DOHH2 (cell line): ENCODE data around the gene LRRC27.

Experiments used
- H3F3A ChIP-seq: fragments of 200-600 bp; sonication (generic), shearing (Covaris generic); 2 replicates; pipeline ENCODE4 v1.6.0; 2016; ENCODE audit warnings: antibody characterized with exemption, mild to moderate bottlenecking; ENCODE audit not compliant: control insufficient read depth, insufficient read depth
- H3K27ac ChIP-seq: fragments of 200-600 bp; sonication (generic); 2 replicates; pipeline ENCODE4 v1.5.1; 2014; ENCODE audit warnings: low read depth, mild to moderate bottlenecking, low read length, moderate library complexity
- H3K27me3 ChIP-seq: fragments of 200-600 bp; sonication (generic); 2 replicates; pipeline ENCODE4 v1.6.1; 2014; ENCODE audit warnings: mild to moderate bottlenecking, low read length, mixed read lengths; ENCODE audit not compliant: control insufficient read depth
- H3K36me3 ChIP-seq: fragments of 200-600 bp; sonication (generic); 2 replicates; pipeline ENCODE4 v1.6.1; 2014; ENCODE audit warnings: mild to moderate bottlenecking, low read length, moderate library complexity, mixed read lengths; ENCODE audit not compliant: control insufficient read depth
- H3K4me1 ChIP-seq: fragments of 200-600 bp; sonication (generic); 2 replicates; pipeline ENCODE4 v1.6.1; 2014; ENCODE audit warnings: mild to moderate bottlenecking, low read length, mixed read lengths; ENCODE audit not compliant: control insufficient read depth
- H3K4me2 ChIP-seq: fragments of 200-600 bp; sonication (generic); 2 replicates; pipeline ENCODE4 v1.6.0; 2014; ENCODE audit warnings: mild to moderate bottlenecking, low read length, moderate library complexity
- H3K4me3 ChIP-seq: fragments of 200-600 bp; sonication (generic); 2 replicates; pipeline ENCODE4 v1.5.1; 2014; ENCODE audit warnings: mild to moderate bottlenecking, low read length, mixed read lengths
- H3K79me2 ChIP-seq: fragments of 200-600 bp; sonication (generic); 2 replicates; pipeline ENCODE4 v1.6.1; 2014; ENCODE audit warnings: mild to moderate bottlenecking, low read length, mixed read lengths; ENCODE audit not compliant: control insufficient read depth
- H3K9me2 ChIP-seq: fragments of 200-600 bp; sonication (generic); replicated peaks from 2 replicates; pipeline ENCODE4 v1.6.1; 2014; ENCODE audit warnings: mild to moderate bottlenecking, low read length, mixed read lengths; ENCODE audit not compliant: control insufficient read depth
- H3K9me3 ChIP-seq: fragments of 200-600 bp; sonication (generic); 2 replicates; pipeline ENCODE4 v1.6.1; 2014; ENCODE audit warnings: antibody characterized with exemption, low read length, mixed read lengths; ENCODE audit not compliant: control insufficient read depth, insufficient read depth
- H4K20me1 ChIP-seq: fragments of 200-600 bp; sonication (generic); 2 replicates; pipeline ENCODE4 v1.6.0; 2014; ENCODE audit warnings: low read depth, mild to moderate bottlenecking, antibody characterized with exemption, low read length, moderate library complexity; ENCODE audit not compliant: control insufficient read depth, insufficient read depth
- CTCF ChIP-seq: fragments of 200-600 bp; sonication (generic); IDR thresholded peaks from one replicate; pipeline ENCODE4 v1.5.1; 2014; ENCODE audit warnings: antibody characterized with exemption, mild to moderate bottlenecking, low read depth, low read length; ENCODE audit not compliant: poor library complexity, severe bottlenecking
- EZH2phosphoT487 ChIP-seq: fragments of 200-600 bp; sonication (generic); IDR thresholded peaks from 2 replicates; pipeline ENCODE4 v1.6.1; 2017; ENCODE audit warnings: borderline replicate concordance, mild to moderate bottlenecking, antibody characterized with exemption, low read length, moderate library complexity, mixed read lengths

The LRRC27 gene

GRCh38 chr10:132350391-132350790 lies 18.4 kb downstream of the LRRC27 start:
- Histone ChIP-seq H3K27ac (no peak overlapping the region), H3K9me3 (no peaks in the 10 kb centered on the region), H3F3A (no peaks in the 10 kb centered on the region), H3K4me2 (no peak overlapping the region), H3K36me3 (no peaks in the 10 kb centered on the region), H3K4me3 (no peak overlapping the region), H3K27me3 (no peaks in the 10 kb centered on the region), H3K79me2 (no peaks in the 10 kb centered on the region), H4K20me1 (no peaks in the 10 kb centered on the region), H3K9me2 (no peaks in the 10 kb centered on the region), H3K4me1 (no peaks in the 10 kb centered on the region)
- TF ChIP-seq EZH2phosphoT487 (no peak), CTCF (no peak)

DNA sequence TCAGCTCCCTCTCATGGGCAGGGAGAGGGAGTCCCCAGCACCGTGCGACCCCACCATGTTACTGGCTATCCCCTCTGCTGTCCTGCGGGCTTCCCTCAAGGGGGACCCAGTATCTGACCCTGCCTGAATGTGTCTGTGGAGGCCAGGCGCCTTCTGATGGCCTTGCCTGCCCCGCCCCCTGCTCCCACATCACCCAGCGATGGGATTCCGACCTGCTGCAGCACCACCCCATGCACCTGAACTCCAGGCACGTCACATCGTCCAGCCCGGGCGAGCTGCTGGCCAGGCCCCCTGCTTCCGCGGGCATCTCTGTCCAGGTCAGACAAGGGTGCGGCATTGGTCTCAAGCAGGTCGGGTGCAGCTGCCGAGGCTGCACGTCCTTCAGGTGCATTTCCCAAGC lies 19.0 kb downstream of the LRRC27 start:
- no peaks in the 10 kb centered on the region for H3K9me2 ChIP-seq
- TF ChIP-seq EZH2phosphoT487: no peak
- no peak for TF ChIP-seq CTCF
- no peak overlapping the region for H3K4me2 ChIP-seq
- H3K79me2 ChIP-seq: no peaks in the 10 kb centered on the region
- no peak overlapping the region for H3K27ac ChIP-seq
- no peaks in the 10 kb centered on the region for H3K36me3 ChIP-seq
- no peaks in the 10 kb centered on the region for H3K9me3 ChIP-seq
- H3K4me1 ChIP-seq: no peaks in the 10 kb centered on the region
- H3K4me3 ChIP-seq: no peak overlapping the region
- no peaks in the 10 kb centered on the region for H3F3A ChIP-seq
- H3K27me3 ChIP-seq: no peaks in the 10 kb centered on the region
- H4K20me1 ChIP-seq: no peaks in the 10 kb centered on the region

DNA sequence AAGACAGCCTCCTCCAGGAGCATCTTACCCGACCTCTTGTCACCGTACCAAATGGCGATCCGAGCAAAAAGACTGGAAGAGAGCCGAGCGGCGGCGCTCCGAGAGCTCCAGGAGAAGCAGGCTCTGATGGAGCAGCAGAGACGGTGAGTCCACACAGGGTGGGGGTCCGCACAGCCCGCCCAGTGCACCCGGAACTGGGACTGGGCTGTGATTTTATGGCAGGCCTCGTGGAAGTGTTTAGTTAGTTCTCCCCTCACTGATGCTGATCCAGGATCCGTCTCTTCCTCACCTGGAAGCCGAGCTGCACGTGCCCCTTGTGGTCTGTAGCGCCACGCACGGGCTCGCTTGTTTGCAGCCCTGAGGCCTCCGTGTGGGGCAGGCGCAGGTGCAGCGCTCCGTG lies 19.6 kb downstream of the LRRC27 start:
- H3K79me2 ChIP-seq: no peaks in the 10 kb centered on the region
- H3K36me3 ChIP-seq: no peaks in the 10 kb centered on the region
- no peaks in the 10 kb centered on the region for H3K9me3 ChIP-seq
- no peaks in the 10 kb centered on the region for H3K4me1 ChIP-seq
- H4K20me1 ChIP-seq: no peaks in the 10 kb centered on the region
- no peaks in the 10 kb centered on the region for H3K9me2 ChIP-seq
- H3K4me3 ChIP-seq: no peak overlapping the region
- no peaks in the 10 kb centered on the region for H3K27me3 ChIP-seq
- no peaks in the 10 kb centered on the region for H3F3A ChIP-seq
- no peak overlapping the region for H3K4me2 ChIP-seq
- no peak overlapping the region for H3K27ac ChIP-seq
- no peak for TF ChIP-seq EZH2phosphoT487
- no peak for TF ChIP-seq CTCF
